Endometrium (tissue), 2 donors: Measurements from ENCODE around the gene C1orf52.
A peak's percentile ranks its signal among the peaks of the same experiment; 100 is the strongest.
"Not testable (repeated sequence)": the region's sequence is repeated elsewhere in the genome, so short reads cannot be mapped to it uniquely, and the experiment has no call there.

ENCODE experiments used
- FAIRE-seq: peaks from 2 replicates; lab custom pipeline; 2012; peaks lifted over from hg19 to GRCh38; lab: Jason Lieb, UNC
- donor health status: control.
- donor health status: control.

C1orf52 gene

GRCh38 chr1:85277802-85278201 is 18.3 kb upstream of the C1orf52 start:
- no peak for FAIRE-seq

GRCh38 chr1:85276978-85277639 is 17.6 kb upstream of the C1orf52 start:
- FAIRE-seq: no peak

GRCh38 chr1:85276215-85276977 is 16.9 kb upstream of the C1orf52 start, which contains the start of gene BCL10:
BCL10 (minus strand) TSS chr1:85276632; CDS start chr1:85276352, 280 bp downstream.
- FAIRE-seq: peak; percentile 90

GRCh38 chr1:85275701-85276214 is 16.3 kb upstream of the C1orf52 start:
- FAIRE-seq: no peak

DNA sequence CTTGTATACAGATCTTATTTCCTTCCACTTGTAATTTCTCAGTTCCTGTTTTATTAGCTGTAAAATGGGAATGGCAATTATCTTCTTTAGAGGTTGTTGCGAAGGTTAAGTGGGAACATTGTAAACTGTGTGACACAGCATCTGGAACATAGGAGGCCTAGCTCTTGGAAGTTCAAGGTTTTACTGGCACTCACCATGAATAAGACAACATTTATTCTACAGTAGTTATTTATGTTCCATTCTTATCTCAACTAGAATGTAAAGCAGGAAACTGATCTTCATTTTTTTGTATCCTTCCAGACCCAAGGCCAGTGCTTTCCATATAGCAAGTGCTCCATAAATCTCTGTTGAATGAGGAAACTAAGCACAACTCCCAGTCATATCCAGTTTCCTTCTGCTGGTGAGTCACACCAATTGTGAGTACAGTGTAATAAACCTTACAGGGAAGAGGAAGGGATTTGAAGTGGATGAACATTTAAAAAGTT is 15.5 kb upstream of the C1orf52 start:
- no peak for FAIRE-seq

GRCh38 chr1:85273397-85273796 is 13.9 kb upstream of the C1orf52 start:
- no peak for FAIRE-seq

DNA sequence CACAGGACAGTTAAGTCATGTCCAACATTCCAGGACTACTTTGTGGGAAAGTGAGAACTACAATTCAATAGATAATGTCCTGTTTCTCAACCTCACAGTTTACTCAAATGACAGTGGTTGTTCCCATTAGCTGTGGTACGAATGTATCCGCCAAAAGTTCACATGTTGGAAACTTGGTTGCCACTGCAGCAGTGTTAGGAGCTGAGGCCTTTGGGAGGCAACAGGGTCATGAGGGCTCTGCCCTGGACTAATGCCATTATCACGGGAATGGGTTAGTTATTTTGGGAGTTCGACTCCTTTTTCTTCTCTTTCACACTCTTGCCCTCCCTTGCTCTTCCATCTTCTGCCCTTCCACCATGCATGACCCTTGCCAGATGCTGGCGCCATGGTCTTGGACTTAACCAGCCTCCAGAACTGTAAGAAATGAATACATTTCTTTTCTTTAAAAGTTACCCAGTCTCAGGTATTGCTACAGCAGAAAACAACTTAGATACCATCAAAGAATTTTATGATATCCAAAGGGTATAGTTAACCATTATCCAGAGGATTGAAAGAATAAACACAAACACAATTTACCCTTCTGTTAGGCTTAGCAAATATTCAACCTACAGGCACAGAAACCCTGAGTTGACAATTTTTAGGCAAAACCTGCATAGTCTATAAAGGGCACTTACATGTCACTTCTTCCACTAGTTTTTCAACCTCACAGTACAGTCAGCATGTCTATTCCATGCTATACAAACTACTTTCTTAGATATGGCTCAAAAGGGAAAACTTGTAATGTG is 9.5 kb upstream of the C1orf52 start:
- FAIRE-seq: no peak

GRCh38 chr1:85267313-85267712 is 7.9 kb upstream of the C1orf52 start:
- FAIRE-seq: no peak

DNA sequence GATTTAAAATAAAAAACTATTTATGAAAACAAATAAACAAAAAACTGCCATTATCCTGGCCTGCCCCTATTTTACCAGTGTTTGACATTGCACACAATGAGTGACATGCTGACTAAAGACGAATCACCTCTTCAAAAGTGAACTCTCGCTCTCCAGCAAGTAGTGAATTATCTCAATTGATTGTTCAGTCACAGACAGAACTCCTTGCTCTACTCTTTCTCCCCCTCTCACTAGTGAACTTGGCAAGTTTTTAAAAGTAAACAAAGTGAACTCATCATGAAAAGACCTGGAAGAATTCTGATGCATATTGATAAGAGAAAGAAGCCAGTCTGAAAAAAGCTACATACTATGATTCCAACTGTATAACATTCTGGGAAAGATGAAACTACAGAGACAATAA is 4.7 kb upstream of the C1orf52 start:
- no peak for FAIRE-seq

DNA sequence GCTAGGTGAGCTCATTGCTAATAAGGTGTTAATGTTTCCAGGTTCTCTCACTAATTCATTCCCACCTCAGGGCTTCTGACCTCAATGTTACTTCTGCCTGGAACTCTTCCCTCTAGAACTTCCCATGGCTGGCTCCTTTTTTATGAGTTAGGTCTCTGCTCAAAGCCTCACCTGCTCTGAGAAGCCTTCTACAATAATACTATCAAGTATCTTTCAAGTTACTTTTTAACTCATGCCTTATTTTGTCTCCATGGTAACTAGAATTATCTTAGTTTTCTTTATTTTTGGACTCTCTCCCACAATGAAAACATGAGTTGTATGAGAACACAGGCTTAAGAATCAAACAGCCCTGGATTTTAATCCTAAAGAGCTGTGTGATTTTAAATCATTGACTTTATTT is 3.5 kb upstream of the C1orf52 start:
- FAIRE-seq: no peak

GRCh38 chr1:85259912-85260274 is 431 bp upstream of the C1orf52 start:
- no peak for FAIRE-seq

GRCh38 chr1:85258536-85259117 is 835 bp downstream of the C1orf52 start:
- no peak for FAIRE-seq

GRCh38 chr1:85249042-85249441 is 10.4 kb downstream of the C1orf52 start:
- FAIRE-seq: not testable (repeated sequence)

- FAIRE-seq: no peak
Observed at GRCh38 chr1:85245891-85246290, 13.6 kb downstream of the C1orf52 start.

GRCh38 chr1:85245456-85245855 is 14.0 kb downstream of the C1orf52 start:
- no peak for FAIRE-seq

DNA sequence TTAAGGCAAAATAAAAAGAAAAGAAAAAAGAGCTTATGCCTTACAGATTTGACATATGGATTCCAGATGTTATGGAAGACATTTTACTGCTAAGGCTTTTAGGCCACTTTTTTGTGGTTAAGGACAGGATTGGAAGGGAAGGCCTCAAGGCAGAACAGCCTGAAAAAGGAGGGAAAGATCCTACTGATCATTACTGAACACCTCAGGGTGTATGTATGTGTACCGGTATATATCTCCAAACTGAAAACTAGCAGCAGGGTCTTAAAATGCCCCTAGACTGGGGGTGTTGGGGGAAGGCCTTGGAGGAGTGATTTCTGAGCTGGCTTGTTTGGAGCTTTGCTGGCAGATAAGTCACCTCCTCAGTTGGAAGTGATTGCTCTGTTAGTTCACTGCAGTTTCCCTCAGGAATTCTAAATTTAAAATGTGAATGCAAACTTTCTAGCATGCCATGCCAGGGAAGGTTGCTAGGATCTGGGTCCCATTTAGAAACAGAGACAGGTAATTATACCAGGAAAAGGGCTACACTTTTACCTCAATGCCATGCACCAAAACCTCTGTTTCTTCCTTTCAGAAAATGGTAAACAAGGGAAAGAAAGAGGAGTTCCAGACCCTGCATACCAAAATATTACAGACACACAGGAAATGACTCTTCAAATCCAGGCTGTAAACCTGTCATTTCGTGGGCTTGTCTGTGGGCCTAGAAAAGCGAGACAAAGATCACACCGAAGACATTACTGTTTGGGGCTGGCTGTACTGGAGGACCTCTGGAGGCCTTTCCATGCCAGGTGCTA is 15.0 kb downstream of the C1orf52 start:
- FAIRE-seq: no peak

- peak; percentile 45 for FAIRE-seq
Observed at GRCh38 chr1:85243372-85243771, 16.1 kb downstream of the C1orf52 start.

- no peak for FAIRE-seq
Observed at GRCh38 chr1:85240643-85241042, 18.8 kb downstream of the C1orf52 start.

- FAIRE-seq: no peak
Observed at GRCh38 chr1:85240174-85240601, 19.3 kb downstream of the C1orf52 start.

- FAIRE-seq: no peak
Observed at GRCh38 chr1:85237613-85238012, 21.8 kb downstream of the C1orf52 start.

DNA sequence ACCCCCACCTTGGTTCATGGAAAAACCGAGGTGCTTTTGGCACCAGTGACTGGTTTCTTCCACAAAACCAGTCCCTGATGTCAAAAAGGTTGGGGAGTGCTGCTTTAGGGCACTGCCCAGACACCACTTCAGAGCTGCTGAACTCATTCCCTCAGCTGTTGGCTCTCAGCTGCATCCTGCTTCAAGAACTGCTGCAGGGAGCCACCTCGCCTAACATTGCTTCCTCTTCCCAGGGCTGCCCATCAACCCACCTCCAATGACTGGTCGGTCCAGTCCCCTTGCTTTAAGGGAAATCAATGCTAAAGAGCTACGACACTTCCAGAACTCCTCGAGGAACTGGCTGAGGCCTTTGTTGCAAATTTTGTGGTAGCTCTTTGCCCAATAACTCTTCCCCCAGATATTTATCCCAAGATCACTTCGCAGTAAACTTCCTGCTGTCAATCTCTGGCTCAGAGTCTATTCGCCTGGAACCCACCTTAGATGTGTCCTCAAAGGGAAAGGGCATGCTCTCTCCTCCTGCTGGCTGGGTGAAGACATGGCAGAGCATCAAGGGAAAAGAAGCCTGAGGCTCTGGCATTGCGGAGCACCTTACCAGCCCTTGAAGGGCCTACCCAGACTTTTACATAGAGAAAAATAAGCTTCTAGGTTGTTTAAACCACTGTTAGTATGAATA is 29.0 kb downstream of the C1orf52 start:
- no peak for FAIRE-seq
